ENCODE data around the gene NINJ1.
"Not testable (repeated sequence)": the region's sequence is repeated elsewhere in the genome, so short reads cannot be mapped to it uniquely, and the experiment has no call there.

NINJ1 gene

GRCh38 chr9:93159601-93160471, 25.8 kb upstream of the NINJ1 start:
- DNase-seq: no peak

- DNase-seq: no peak
Observed at GRCh38 chr9:93156475-93157008, 22.5 kb upstream of the NINJ1 start.

GRCh38 chr9:93155716-93156474, 21.8 kb upstream of the NINJ1 start:
- no peak for DNase-seq

GRCh38 chr9:93154293-93154903, 20.3 kb upstream of the NINJ1 start:
- DNase-seq: no peak

- no peak for DNase-seq
Observed at GRCh38 chr9:93151097-93151784, 17.2 kb upstream of the NINJ1 start.

GRCh38 chr9:93149361-93149760, 15.3 kb upstream of the NINJ1 start:
- DNase-seq: no peak

GRCh38 chr9:93148721-93149120, 14.7 kb upstream of the NINJ1 start:
- DNase-seq: no peak

GRCh38 chr9:93147632-93148031, 13.6 kb upstream of the NINJ1 start:
- DNase-seq: no peak

- DNase-seq: not testable (repeated sequence)
Observed at GRCh38 chr9:93146696-93147095, 12.6 kb upstream of the NINJ1 start.

- no peak for DNase-seq
Observed at GRCh38 chr9:93143830-93144530, 9.9 kb upstream of the NINJ1 start.

- DNase-seq: no peak
Observed at GRCh38 chr9:93141771-93142483, 7.9 kb upstream of the NINJ1 start.

GRCh38 chr9:93139365-93140182, 5.5 kb upstream of the NINJ1 start:
- DNase-seq: no peak

- no peak for DNase-seq
Observed at GRCh38 chr9:93138171-93138764, 4.2 kb upstream of the NINJ1 start.

- DNase-seq: no peak
Observed at GRCh38 chr9:93137362-93137761, 3.3 kb upstream of the NINJ1 start.

- DNase-seq: no peak
Observed at GRCh38 chr9:93136011-93136440, 2.0 kb upstream of the NINJ1 start.

- DNase-seq: no peak
Observed at GRCh38 chr9:93134740-93135444, 841 bp upstream of the NINJ1 start.

- no peak for DNase-seq
Observed at GRCh38 chr9:93133681-93134014, 403 bp downstream of the NINJ1 start.

- DNase-seq: no peak
Observed at GRCh38 chr9:93132946-93133680, 938 bp downstream of the NINJ1 start.

Measured in NCI-H2081 treated with DMSO at 0.1 percent for 48 hours (cell line).